Activated CD4-positive, alpha-beta memory T cell treated with anti-CD3 and anti-CD28 coated beads for 36 hours (primary cell): ENCODE results near the gene TTLL6. TPM values are rescaled to one million over a fixed set of nuclear protein-coding genes. Genes with fewer than 3 reads are reported as not detected.
"Not testable (repeated sequence)": the region's sequence is repeated elsewhere in the genome, so short reads cannot be mapped to it uniquely, and the experiment has no call there.

Source experiments
- CTCF ChIA-PET: fragments of 350-600 bp; sonication (Branson Sonifier 250); formaldehyde crosslinking; loops from one replicate; lab custom pipeline; 2021; ENCODE audit warnings: antibody characterized with exemption, inconsistent platforms; lab: Charles Lee
- POLR2A ChIA-PET: fragments of 350-600 bp; sonication (Branson Sonifier 250); formaldehyde crosslinking; loops from one replicate; lab custom pipeline; 2021; ENCODE audit warnings: antibody characterized with exemption; lab: Charles Lee
- DNase-seq: peaks from one replicate; pipeline ENCODE4 v3.0.0-alpha.2; 2020
- H3K27ac Mint-ChIP-seq: one replicate; pipeline ENCODE4 v1.8.0; 2021; ENCODE audit warnings: mixed read lengths
- H3K27me3 Mint-ChIP-seq: one replicate; pipeline ENCODE4 v1.8.0; 2021; ENCODE audit warnings: mixed read lengths
- H3K36me3 Mint-ChIP-seq: one replicate; pipeline ENCODE4 v1.8.0; 2021; ENCODE audit warnings: mixed read lengths
- H3K4me1 Mint-ChIP-seq: one replicate; pipeline ENCODE4 v1.8.0; 2021; ENCODE audit warnings: low read depth, mixed read lengths
- H3K4me3 Mint-ChIP-seq: one replicate; pipeline ENCODE4 v1.8.0; 2021; ENCODE audit warnings: mild to moderate bottlenecking, mixed read lengths
- H3K9me3 Mint-ChIP-seq: one replicate; pipeline ENCODE4 v1.8.0; 2021; ENCODE audit warnings: mixed read lengths
- intact Hi-C: fragments of 100-400 bp; cut with micrococcal nuclease; formaldehyde crosslinking; loops from one replicate; pipeline ENCODE4 v1.15.1; 2023
- total RNA-seq, 2 experiments: library from RNA; stranded (reverse); gene quantifications; one replicate each; pipeline ENCODE4 v1.2.3, GENCODE V29; 2021

Gene TTLL6
- not detected for total RNA-seq

DNA sequence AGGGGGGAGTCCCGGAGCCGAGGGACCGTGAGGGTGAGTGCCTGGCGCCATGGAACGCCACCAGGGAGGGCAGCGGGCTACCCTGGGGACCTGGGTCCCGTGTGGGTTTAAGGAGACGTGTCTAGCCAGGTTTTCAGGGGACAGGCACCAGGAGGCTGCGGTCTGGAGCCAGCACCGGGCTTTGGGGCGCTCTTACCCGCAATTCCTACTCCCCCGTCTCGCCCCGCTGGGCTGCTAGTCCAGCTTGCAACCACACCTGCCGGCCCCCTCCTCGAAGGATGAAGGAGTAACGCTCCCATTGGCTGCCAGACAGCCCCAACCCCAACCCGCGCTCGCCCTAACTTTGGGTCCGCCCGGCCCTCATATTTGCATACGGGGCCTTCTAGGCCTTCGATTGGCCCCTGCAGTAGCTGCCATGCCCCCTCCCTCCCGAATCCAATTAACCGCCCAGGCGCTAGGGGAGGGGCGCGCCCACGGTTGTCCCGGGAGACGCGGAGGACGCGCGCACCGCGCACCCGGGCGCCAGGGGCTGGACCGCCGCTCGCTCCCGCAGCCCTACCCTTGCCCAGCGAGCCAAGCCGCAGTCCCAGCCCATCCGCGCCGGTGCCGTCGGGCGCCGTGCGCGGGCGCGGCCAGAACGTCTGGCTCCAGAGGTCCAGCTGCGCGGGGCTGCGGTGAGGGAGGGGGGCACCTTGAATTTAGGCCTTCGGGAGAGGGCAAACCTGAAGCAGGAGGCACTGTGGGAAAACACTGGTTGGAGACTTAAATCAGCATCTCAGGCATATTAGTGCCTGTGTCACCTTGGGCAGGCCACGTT is at the start of gene TTLL6:
TTLL6 (minus strand) TSS at position 456 of the 817 bp plus-strand sequence; CDS start at position 299, 157 bp downstream.
- peaks cover 17% of the 10 kb centered on the region for H3K4me1 Mint-ChIP-seq
- CTCF ChIA-PET, result interaction anchor here (1.1 to 18.4 kb wide), 4 partner anchors 64 to 102 kb away, joined by 4 to 614 read pairs (median 8); no protein-coding TSS in a partner anchor
- H3K36me3 Mint-ChIP-seq, result no peaks in the 10 kb centered on the region
- peak; percentile 82 for DNase-seq
- intact Hi-C loops, result loop anchor here (2.0 kb wide), 1 partner anchor 24 kb away; no protein-coding TSS in a partner anchor
- POLR2A ChIA-PET, result no interaction called here
- H3K27me3 Mint-ChIP-seq, result peaks cover 44% of the 10 kb centered on the region
- no peaks in the 10 kb centered on the region for H3K9me3 Mint-ChIP-seq
- H3K27ac Mint-ChIP-seq, result no peak within 1 kb of the TSS
- peak within 1 kb of the TSS; percentile 60 for H3K4me3 Mint-ChIP-seq

GRCh38 chr17:48860456-48860855 is 43.4 kb upstream of the TTLL6 start:
- H3K27me3 Mint-ChIP-seq, result no peaks in the 10 kb centered on the region
- no peak for DNase-seq
- peaks cover 3% of the 10 kb centered on the region for H3K4me1 Mint-ChIP-seq
- intact Hi-C loops, result no loop called here
- peaks cover 33% of the 10 kb centered on the region for H3K36me3 Mint-ChIP-seq
- H3K4me3 Mint-ChIP-seq, result no peak overlapping the region
- no peaks in the 10 kb centered on the region for H3K9me3 Mint-ChIP-seq
- POLR2A ChIA-PET, result no interaction called here
- CTCF ChIA-PET, result interaction anchor here (0.5 to 7.3 kb wide), 3 partner anchors 16 to 57 kb away, joined by 3 to 44 read pairs (median 4); no protein-coding TSS in a partner anchor
- no peak overlapping the region for H3K27ac Mint-ChIP-seq

GRCh38 chr17:48860034-48860433 is 43.0 kb upstream of the TTLL6 start:
- peaks cover 3% of the 10 kb centered on the region for H3K4me1 Mint-ChIP-seq
- H3K27me3 Mint-ChIP-seq, result no peaks in the 10 kb centered on the region
- CTCF ChIA-PET, result interaction anchor here (0.6 to 7.3 kb wide), 4 partner anchors 9 to 221 kb away, joined by 3 to 44 read pairs (median 4); no protein-coding TSS in a partner anchor
- no peak overlapping the region for H3K4me3 Mint-ChIP-seq
- intact Hi-C loops, result no loop called here
- no peaks in the 10 kb centered on the region for H3K9me3 Mint-ChIP-seq
- no peak overlapping the region for H3K27ac Mint-ChIP-seq
- POLR2A ChIA-PET, result no interaction called here
- peaks cover 31% of the 10 kb centered on the region for H3K36me3 Mint-ChIP-seq
- DNase-seq, result no peak

DNA sequence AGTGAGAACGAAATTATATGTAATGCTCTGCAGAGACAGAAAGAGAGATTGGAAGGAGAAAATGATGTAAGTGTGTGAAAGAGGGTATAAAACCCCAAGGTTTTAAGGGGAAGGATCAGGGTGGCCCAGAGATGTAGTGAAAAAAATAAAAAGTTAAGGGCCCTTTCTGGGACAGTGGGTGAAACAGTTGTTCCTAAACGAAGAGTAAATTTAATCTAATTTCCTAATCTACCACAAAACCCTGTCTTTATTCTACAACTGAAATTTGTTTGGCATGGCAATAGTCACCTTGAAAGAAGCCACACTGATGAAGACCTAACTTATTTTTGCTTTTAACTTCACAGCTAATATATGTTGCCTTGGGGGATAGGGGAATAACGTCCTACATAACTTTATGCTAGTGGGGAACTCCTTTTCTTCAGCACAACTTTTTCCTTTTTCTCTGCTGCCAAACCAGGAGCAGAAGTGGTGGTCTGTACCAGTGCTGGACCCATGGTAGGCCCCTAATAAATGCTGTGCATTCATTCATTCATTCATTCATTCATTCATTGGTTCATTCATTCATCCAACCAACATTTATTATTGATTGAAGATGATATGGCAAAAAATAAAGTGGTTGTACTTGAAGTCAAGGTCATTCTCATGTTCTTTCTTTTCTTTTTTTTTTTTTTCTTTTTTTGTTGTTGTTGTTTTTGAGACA is 39.2 kb upstream of the TTLL6 start:
- no peak for DNase-seq
- H3K27me3 Mint-ChIP-seq, result no peaks in the 10 kb centered on the region
- H3K36me3 Mint-ChIP-seq, result peaks cover 30% of the 10 kb centered on the region
- no peaks in the 10 kb centered on the region for H3K9me3 Mint-ChIP-seq
- no peak overlapping the region for H3K4me3 Mint-ChIP-seq
- ChIA-PET POLR2A (no interaction called here), CTCF (no interaction called here)
- peaks cover 3% of the 10 kb centered on the region for H3K4me1 Mint-ChIP-seq
- H3K27ac Mint-ChIP-seq, result no peak overlapping the region
- intact Hi-C loops, result no loop called here

GRCh38 chr17:48854774-48855476 is 37.9 kb upstream of the TTLL6 start:
- no peak overlapping the region for H3K27ac Mint-ChIP-seq
- H3K4me1 Mint-ChIP-seq, result peaks cover 6% of the 10 kb centered on the region
- no peak overlapping the region for H3K4me3 Mint-ChIP-seq
- no peaks in the 10 kb centered on the region for H3K27me3 Mint-ChIP-seq
- no peak for DNase-seq
- intact Hi-C loops, result no loop called here
- CTCF ChIA-PET, result no interaction called here
- no peaks in the 10 kb centered on the region for H3K9me3 Mint-ChIP-seq
- POLR2A ChIA-PET, result no interaction called here
- H3K36me3 Mint-ChIP-seq, result peaks cover 29% of the 10 kb centered on the region

DNA sequence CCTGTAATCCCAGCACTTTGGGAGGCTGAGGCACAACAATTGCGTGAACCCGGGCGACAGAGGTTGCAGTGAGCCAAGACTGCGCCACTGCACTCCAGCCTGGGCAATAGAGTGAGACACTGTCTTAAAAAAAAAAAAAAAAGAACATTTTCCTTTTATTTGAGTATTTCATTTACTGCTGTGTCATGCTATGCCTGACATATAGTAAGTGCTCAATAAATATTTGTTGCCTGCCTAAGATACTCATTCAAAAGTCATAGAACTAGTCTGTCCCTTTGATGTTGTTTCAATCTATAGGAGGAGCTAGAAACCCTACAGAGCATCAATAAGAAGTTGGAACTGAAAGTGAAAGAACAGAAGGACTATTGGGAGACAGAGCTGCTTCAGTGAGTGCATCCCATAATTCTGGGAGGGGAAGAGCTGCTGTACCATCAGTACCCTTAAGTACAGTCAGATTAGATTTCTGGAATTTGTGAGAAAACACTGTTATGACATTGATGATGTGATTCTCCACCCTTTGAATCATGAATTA is 33.8 kb upstream of the TTLL6 start:
- Mint-ChIP-seq H3K27me3 (no peaks in the 10 kb centered on the region), H3K4me1 (peaks cover 4% of the 10 kb centered on the region), H3K27ac (no peak overlapping the region), H3K4me3 (no peak overlapping the region), H3K9me3 (no peaks in the 10 kb centered on the region), H3K36me3 (peaks cover 39% of the 10 kb centered on the region)
- no peak for DNase-seq
- CTCF ChIA-PET, result interaction anchor here (0.6 kb wide), 1 partner anchor 35 kb away, joined by 3 read pairs; no protein-coding TSS in a partner anchor
- intact Hi-C loops, result no loop called here
- POLR2A ChIA-PET, result no interaction called here

DNA sequence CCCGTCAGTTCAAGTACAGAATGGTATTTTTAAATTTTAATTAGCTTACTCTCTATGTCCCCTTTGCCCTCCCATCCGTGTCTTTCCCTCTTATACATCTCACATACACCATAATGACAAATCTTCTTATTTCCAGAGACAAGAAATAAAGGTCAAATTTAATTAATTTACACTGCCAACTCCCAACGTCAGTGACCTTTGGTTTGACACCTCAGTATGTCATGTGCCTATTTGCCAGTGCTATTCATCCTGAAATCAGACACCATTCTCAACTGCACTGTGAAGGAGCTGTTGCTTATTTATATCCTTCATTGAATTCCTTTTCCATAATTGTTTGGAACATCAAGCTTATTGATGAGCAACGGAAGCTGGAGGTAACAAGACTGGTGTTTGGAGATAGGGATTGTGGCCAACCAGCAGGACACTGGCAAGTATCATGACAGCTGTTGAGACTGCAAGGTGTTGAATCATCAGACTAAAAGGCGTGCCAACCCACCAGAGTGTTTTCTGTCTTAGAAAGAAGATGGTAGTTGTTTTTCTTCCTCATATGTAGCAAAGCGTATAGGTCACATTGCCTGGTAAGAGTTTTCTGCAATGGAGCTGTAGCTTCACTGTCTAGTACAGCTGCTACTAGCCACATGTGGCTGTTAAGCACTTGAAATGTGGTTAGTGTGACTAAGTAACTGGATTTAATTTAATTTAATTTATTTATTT is 26.3 kb upstream of the TTLL6 start:
- Mint-ChIP-seq H3K9me3 (no peaks in the 10 kb centered on the region), H3K4me1 (peaks cover 31% of the 10 kb centered on the region), H3K4me3 (no peak overlapping the region), H3K36me3 (peaks cover 17% of the 10 kb centered on the region), H3K27me3 (no peaks in the 10 kb centered on the region), H3K27ac (no peak overlapping the region)
- intact Hi-C loops, result no loop called here
- ChIA-PET CTCF (interaction anchor here (0.9 kb wide), 1 partner anchor 29 kb away, joined by 4 read pairs; no protein-coding TSS in a partner anchor), POLR2A (no interaction called here)
- no peak for DNase-seq

DNA sequence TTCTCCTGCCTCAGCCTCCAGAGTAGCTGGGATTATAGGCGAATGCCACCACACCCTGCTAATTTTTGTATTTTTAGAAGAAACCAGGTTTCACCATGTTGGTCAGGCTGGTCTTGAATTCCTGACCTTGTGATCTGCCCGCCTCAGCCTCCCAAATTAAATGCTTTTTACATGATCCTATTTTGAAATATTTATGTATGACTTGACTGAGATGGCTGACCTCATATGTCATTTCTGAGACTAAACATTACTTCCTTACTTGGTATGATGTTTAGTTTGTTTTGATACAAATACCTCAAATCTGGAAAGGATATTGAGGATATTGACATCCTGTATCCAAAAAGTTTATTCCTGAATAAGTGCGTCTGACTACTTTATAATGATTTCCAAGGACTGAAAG is 25.7 kb upstream of the TTLL6 start:
- Mint-ChIP-seq H3K27ac (no peak overlapping the region), H3K9me3 (no peaks in the 10 kb centered on the region), H3K27me3 (no peaks in the 10 kb centered on the region), H3K4me3 (no peak overlapping the region), H3K4me1 (peaks cover 37% of the 10 kb centered on the region), H3K36me3 (peaks cover 12% of the 10 kb centered on the region)
- no peak for DNase-seq
- ChIA-PET POLR2A (no interaction called here), CTCF (interaction anchor here (0.9 kb wide), 1 partner anchor 29 kb away, joined by 4 read pairs; no protein-coding TSS in a partner anchor)
- intact Hi-C loops, result no loop called here

GRCh38 chr17:48841395-48841831 is 24.4 kb upstream of the TTLL6 start:
- Mint-ChIP-seq H3K4me1 (peaks cover 48% of the 10 kb centered on the region), H3K36me3 (peaks cover 10% of the 10 kb centered on the region), H3K9me3 (no peaks in the 10 kb centered on the region), H3K4me3 (peak overlapping the region; percentile 46), H3K27ac (peak overlapping the region; percentile 45), H3K27me3 (peaks cover 1% of the 10 kb centered on the region)
- intact Hi-C loops, result loop anchor here (1.0 to 2.0 kb wide), 3 partner anchors 11 to 73 kb away; partner anchors contain the start of gene TTLL6
- DNase-seq, result peak; percentile 48
- POLR2A ChIA-PET, result interaction anchor here (0.6 to 1.0 kb wide), 2 partner anchors 51 to 713 kb away, joined by 3 to 5 read pairs; partner anchors contain the start of gene ATP5MC1
- CTCF ChIA-PET, result interaction anchor here (0.5 to 1.1 kb wide), 6 partner anchors 20 to 118 kb away, joined by 3 to 8 read pairs (median 3); partner anchors contain the start of gene SNF8

GRCh38 chr17:48840441-48840840 is 23.4 kb upstream of the TTLL6 start:
- Mint-ChIP-seq H3K4me3 (no peak overlapping the region), H3K27me3 (peaks cover 3% of the 10 kb centered on the region), H3K27ac (no peak overlapping the region), H3K9me3 (no peaks in the 10 kb centered on the region), H3K4me1 (peaks cover 57% of the 10 kb centered on the region), H3K36me3 (peaks cover 12% of the 10 kb centered on the region)
- intact Hi-C loops, result loop anchor here (2.0 kb wide), 2 partner anchors 24 to 74 kb away; partner anchors contain the start of gene TTLL6
- no peak for DNase-seq
- POLR2A ChIA-PET, result no interaction called here
- CTCF ChIA-PET, result interaction anchor here (1.0 to 1.2 kb wide), 2 partner anchors 38 to 44 kb away, joined by 4 read pairs; no protein-coding TSS in a partner anchor

DNA sequence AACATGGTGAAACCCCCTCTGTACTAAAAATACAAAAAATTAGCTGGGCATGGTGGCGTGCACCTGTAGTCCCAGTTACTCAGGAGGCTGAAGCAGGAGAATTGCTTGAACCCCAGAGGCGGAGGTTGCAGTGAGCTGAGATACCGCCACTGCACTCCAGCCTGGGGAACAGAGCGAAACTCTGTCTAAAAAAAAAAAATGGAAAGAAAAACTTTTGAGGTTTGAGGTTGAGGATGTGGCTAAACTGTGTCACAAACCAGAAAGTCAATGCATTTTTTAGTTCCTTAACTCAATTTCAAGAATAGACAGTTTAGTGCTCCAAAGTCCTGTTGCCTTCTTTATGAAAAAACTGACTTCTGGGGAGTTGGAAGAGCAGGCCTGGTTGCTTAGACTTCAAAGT is 20.4 kb upstream of the TTLL6 start:
- POLR2A ChIA-PET, H3K27ac Mint-ChIP-seq, H3K9me3 Mint-ChIP-seq, H3K27me3 Mint-ChIP-seq, H3K36me3 Mint-ChIP-seq, H3K4me3 Mint-ChIP-seq, CTCF ChIA-PET: not testable (repeated sequence)
- intact Hi-C loops, result loop anchor here (10.0 kb wide), 1 partner anchor 357 kb away; no protein-coding TSS in a partner anchor
- peak; percentile 26 for DNase-seq
- H3K4me1 Mint-ChIP-seq, result peaks cover 78% of the 10 kb centered on the region
